ENCODE data around the gene STAT4. TPM values are rescaled to one million over a fixed set of nuclear protein-coding genes. Genes with fewer than 3 reads are reported as not detected.

Gene STAT4
- total RNA-seq, 1 donor from 2014 or later, result 1.0 TPM

GRCh38 chr2:191173206-191173605 is 22.4 kb upstream of the STAT4 start:
- Mint-ChIP-seq H3K27ac (ENCODE audit: unreplicated experiment) (no peak overlapping the region), H3K36me3 (ENCODE audit: low read depth) (no peaks in the 10 kb centered on the region), H3K9me3 (no peaks in the 10 kb centered on the region), H3K4me3 (no peak overlapping the region), H3K27me3 (ENCODE audit: low read depth) (no peaks in the 10 kb centered on the region), H3K4me1 (peaks cover 29% of the 10 kb centered on the region)
- no peak for TF ChIP-seq CTCF (conservative IDR thresholded peaks at IDR 0.05)
- DNase-seq (ENCODE audit: low read depth, low spot score), result no peak

- Mint-ChIP-seq H3K4me1 (peaks cover 29% of the 10 kb centered on the region), H3K9me3 (no peaks in the 10 kb centered on the region), H3K36me3 (ENCODE audit: low read depth) (no peaks in the 10 kb centered on the region), H3K27me3 (ENCODE audit: low read depth) (no peaks in the 10 kb centered on the region), H3K27ac (ENCODE audit: unreplicated experiment) (no peak overlapping the region), H3K4me3 (no peak overlapping the region)
- no peak for DNase-seq (ENCODE audit: low read depth, low spot score)
- TF ChIP-seq CTCF (conservative IDR thresholded peaks at IDR 0.05), result no peak
Measured at GRCh38 chr2:191171708-191172355, 21.0 kb upstream of the STAT4 start.

GRCh38 chr2:191171286-191171685 is 20.5 kb upstream of the STAT4 start:
- no peaks in the 10 kb centered on the region for H3K27me3 Mint-ChIP-seq (ENCODE audit: low read depth)

GRCh38 chr2:191170773-191171172 is 20.0 kb upstream of the STAT4 start:
- Mint-ChIP-seq H3K4me1 (peaks cover 36% of the 10 kb centered on the region), H3K36me3 (ENCODE audit: low read depth) (no peaks in the 10 kb centered on the region), H3K27ac (ENCODE audit: unreplicated experiment) (no peak overlapping the region), H3K4me3 (no peak overlapping the region), H3K9me3 (no peaks in the 10 kb centered on the region), H3K27me3 (ENCODE audit: low read depth) (no peaks in the 10 kb centered on the region)
- no peak for DNase-seq (ENCODE audit: low read depth, low spot score)
- TF ChIP-seq CTCF (conservative IDR thresholded peaks at IDR 0.05), result no peak

More at GRCh38 chr2:191171286-191171685, 20.5 kb upstream of the STAT4 start:
- Mint-ChIP-seq H3K36me3 (ENCODE audit: low read depth) (no peaks in the 10 kb centered on the region), H3K9me3 (no peaks in the 10 kb centered on the region), H3K4me3 (no peak overlapping the region), H3K27ac (ENCODE audit: unreplicated experiment) (no peak overlapping the region), H3K4me1 (peaks cover 31% of the 10 kb centered on the region)
- no peak for DNase-seq (ENCODE audit: low read depth, low spot score)
- no peak for TF ChIP-seq CTCF (conservative IDR thresholded peaks at IDR 0.05)

GRCh38 chr2:191170301-191170636 is 19.5 kb upstream of the STAT4 start:
- Mint-ChIP-seq H3K9me3 (no peaks in the 10 kb centered on the region), H3K36me3 (ENCODE audit: low read depth) (no peaks in the 10 kb centered on the region), H3K27me3 (ENCODE audit: low read depth) (no peaks in the 10 kb centered on the region), H3K27ac (ENCODE audit: unreplicated experiment) (no peak overlapping the region), H3K4me3 (no peak overlapping the region), H3K4me1 (peaks cover 39% of the 10 kb centered on the region)
- TF ChIP-seq CTCF (conservative IDR thresholded peaks at IDR 0.05), result no peak
- DNase-seq (ENCODE audit: low read depth, low spot score), result no peak

All from neural crest cell (in vitro differentiated cells).